Caco-2 (cell line): ENCODE measurements around the gene FGR. TPM values are rescaled to one million over a fixed set of nuclear protein-coding genes. Genes with fewer than 3 reads are reported as not detected.

Source experiments
- BruUV-seq: library from RNA; stranded (reverse); fragments of 400-500 nt; replicated peaks from 2 replicates; lab custom pipeline; 2021; lab: Mats Ljungman, UMichigan
- CTCF ChIA-PET: fragments of 300-600 bp; sonication (Branson Sonifier 250); formaldehyde crosslinking; loops from one replicate; lab custom pipeline; 2022; ENCODE audit warnings: antibody characterized with exemption; lab: Charles Lee
- POLR2A ChIA-PET: fragments of 300-600 bp; sonication (Branson Sonifier 250); formaldehyde crosslinking; loops from one replicate; lab custom pipeline; 2022; ENCODE audit warnings: antibody characterized with exemption; lab: Charles Lee
- DNase-seq, 2 experiments: peaks; one replicate each; pipeline versions ENCODE4 v3.0.0 to v3.0.0-alpha.2; 2020 to 2022
- H3K27me3 ChIP-seq: replicated peaks from 2 replicates; pipeline ENCODE4 v1.6.0; 2011; ENCODE audit warnings: low read length; ENCODE audit not compliant: control insufficient read depth, insufficient read depth
- H3K36me3 ChIP-seq: 2 replicates; pipeline ENCODE4 v1.5.1; 2011; ENCODE audit warnings: low read length; ENCODE audit not compliant: control insufficient read depth, insufficient read depth
- H3K4me1 ChIP-seq: fragments of 250-450 bp; sonication (Bioruptor Pico); 2 replicates; pipeline ENCODE4 v1.5.1; 2020; ENCODE audit warnings: mild to moderate bottlenecking
- H3K4me3 ChIP-seq: 2 replicates; pipeline ENCODE4 v1.5.1; 2011; ENCODE audit warnings: low read depth, mild to moderate bottlenecking, control low read depth, low read length
- H3K9me3 ChIP-seq: fragments of 250-450 bp; sonication (Bioruptor Pico); 2 replicates; pipeline ENCODE4 v1.5.1; 2020; ENCODE audit warnings: mild to moderate bottlenecking, moderate library complexity
- H3K27ac Mint-ChIP-seq: one replicate; pipeline ENCODE4 v1.8.0; 2022; ENCODE audit warnings: mixed read lengths; ENCODE audit not compliant: unreplicated experiment
- H3K27me3 Mint-ChIP-seq: one replicate; pipeline ENCODE4 v1.8.0; 2022; ENCODE audit warnings: mixed read lengths; ENCODE audit not compliant: insufficient read depth, unreplicated experiment
- H3K36me3 Mint-ChIP-seq: one replicate; pipeline ENCODE4 v1.8.0; 2022; ENCODE audit warnings: mild to moderate bottlenecking, mixed read lengths; ENCODE audit not compliant: insufficient read depth, unreplicated experiment
- H3K4me1 Mint-ChIP-seq: one replicate; pipeline ENCODE4 v1.8.0; 2022; ENCODE audit warnings: low read depth, mixed read lengths; ENCODE audit not compliant: unreplicated experiment
- H3K4me3 Mint-ChIP-seq: one replicate; pipeline ENCODE4 v1.8.0; 2022; ENCODE audit warnings: mild to moderate bottlenecking, moderate library complexity, mixed read lengths; ENCODE audit not compliant: unreplicated experiment
- H3K9me3 Mint-ChIP-seq: one replicate; pipeline ENCODE4 v1.8.0; 2022; ENCODE audit warnings: mixed read lengths; ENCODE audit not compliant: unreplicated experiment
- intact Hi-C: fragments of 100-400 bp; cut with micrococcal nuclease; formaldehyde crosslinking; loops from one replicate; pipeline ENCODE4 v1.10.0; 2022; ENCODE audit not compliant: unreplicated experiment
- total RNA-seq: library from RNA; stranded (reverse); gene quantifications from 2 replicates; pipeline ENCODE4 v1.2.3, GENCODE V29; 2022
- TF ChIP-seq, protein P1 (sequence below), 2 experiments: fragments of 200-600 bp in 1 of 2; IDR thresholded peaks; 1 replicate in 1 of 2; 2 replicates in 1 of 2; pipeline versions ENCODE4 v1.5.1 to v1.8.0; 2011 to 2022; ENCODE audit warnings: antibody characterized with exemption in 1 of 2, control low read depth in 1 of 2, inconsistent platforms in 1 of 2, low read depth in 1 of 2, low read length in 1 of 2, mild to moderate bottlenecking in 1 of 2, moderate library complexity in 1 of 2; ENCODE audit not compliant: insufficient read depth in 1 of 2, severe bottlenecking in 1 of 2, unreplicated experiment in 1 of 2

FGR gene
- total RNA-seq, 1 experiment from 2014 or later, result not detected

DNA sequence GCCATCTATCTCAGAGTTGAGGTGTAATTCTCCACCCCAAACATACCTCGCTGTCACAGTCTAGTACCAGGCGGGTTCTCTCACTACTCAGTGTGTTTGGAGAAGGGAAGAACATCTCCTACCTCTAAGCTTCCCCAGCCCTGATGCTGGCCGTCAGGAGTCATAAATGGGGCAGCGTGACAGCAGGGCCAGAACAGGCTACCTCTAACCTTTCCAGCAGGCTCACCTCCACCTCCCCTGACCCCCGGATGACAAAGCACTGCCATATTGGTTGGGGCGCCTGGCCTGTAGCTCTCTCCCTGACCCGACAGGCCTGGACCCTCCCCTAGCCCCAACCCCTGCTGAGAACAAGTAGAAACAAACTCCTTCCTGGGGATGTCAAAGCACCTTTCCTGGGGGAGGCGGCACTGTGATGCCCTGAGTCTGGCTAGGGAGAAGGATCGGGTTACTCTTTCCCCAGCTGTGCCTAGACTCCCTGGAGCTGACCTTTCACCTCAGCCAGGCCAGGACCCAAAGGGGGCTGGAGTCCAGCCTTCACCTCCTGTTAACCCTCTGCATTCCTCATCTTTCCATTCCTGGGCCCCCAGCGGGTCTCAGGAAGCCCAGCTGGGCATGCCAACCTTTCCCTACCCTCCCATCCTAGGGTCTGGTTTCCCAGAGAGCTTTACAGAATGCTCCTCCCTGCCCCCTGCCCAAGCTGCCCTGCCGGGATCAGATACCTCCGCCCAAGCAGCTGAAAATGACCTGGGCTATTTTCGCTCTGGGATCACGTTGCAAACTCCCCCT is 65.3 kb downstream of the FGR start:
- Histone ChIP-seq H3K4me3 (no peak overlapping the region), H3K9me3 (no peaks in the 10 kb centered on the region), H3K27me3 (no peaks in the 10 kb centered on the region), H3K4me1 (peaks cover 74% of the 10 kb centered on the region), H3K36me3 (no peaks in the 10 kb centered on the region)
- H3K27ac Mint-ChIP-seq, result peak overlapping the region; percentile 92
- peaks cover 68% of the 10 kb centered on the region for H3K4me1 Mint-ChIP-seq
- no peaks in the 10 kb centered on the region for H3K27me3 Mint-ChIP-seq
- POLR2A ChIA-PET, result interaction anchor here (1.5 to 1.9 kb wide), 2 partner anchors 35 to 38 kb away, joined by 3 to 6 read pairs; partner anchors contain the start of gene AHDC1
- peak in 1 of 2 experiments; percentile 53 for DNase-seq
- CTCF ChIA-PET, result interaction anchor here (1.0 to 3.9 kb wide), 10 partner anchors 12 to 94 kb away, joined by 3 to 26 read pairs (median 6); partner anchors contain the start of genes AHDC1 and WASF2
- no peaks in the 10 kb centered on the region for H3K9me3 Mint-ChIP-seq
- TF ChIP-seq, protein P1, sequence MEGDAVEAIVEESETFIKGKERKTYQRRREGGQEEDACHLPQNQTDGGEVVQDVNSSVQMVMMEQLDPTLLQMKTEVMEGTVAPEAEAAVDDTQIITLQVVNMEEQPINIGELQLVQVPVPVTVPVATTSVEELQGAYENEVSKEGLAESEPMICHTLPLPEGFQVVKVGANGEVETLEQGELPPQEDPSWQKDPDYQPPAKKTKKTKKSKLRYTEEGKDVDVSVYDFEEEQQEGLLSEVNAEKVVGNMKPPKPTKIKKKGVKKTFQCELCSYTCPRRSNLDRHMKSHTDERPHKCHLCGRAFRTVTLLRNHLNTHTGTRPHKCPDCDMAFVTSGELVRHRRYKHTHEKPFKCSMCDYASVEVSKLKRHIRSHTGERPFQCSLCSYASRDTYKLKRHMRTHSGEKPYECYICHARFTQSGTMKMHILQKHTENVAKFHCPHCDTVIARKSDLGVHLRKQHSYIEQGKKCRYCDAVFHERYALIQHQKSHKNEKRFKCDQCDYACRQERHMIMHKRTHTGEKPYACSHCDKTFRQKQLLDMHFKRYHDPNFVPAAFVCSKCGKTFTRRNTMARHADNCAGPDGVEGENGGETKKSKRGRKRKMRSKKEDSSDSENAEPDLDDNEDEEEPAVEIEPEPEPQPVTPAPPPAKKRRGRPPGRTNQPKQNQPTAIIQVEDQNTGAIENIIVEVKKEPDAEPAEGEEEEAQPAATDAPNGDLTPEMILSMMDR (IDR thresholded peaks at IDR 0.05; ENCODE audit: insufficient read depth in 1 of 2, low read depth in 1 of 2, low read length in 1 of 2, severe bottlenecking in 1 of 2, unreplicated experiment in 1 of 2), result no peak
- BruUV-seq, result no TSS peak
- peak overlapping the region; percentile 68 for H3K4me3 Mint-ChIP-seq
- peaks cover 29% of the 10 kb centered on the region for H3K36me3 Mint-ChIP-seq
- intact Hi-C loops, result loop anchor here (2.0 kb wide), 1 partner anchor 37 kb away; no protein-coding TSS in a partner anchor

DNA sequence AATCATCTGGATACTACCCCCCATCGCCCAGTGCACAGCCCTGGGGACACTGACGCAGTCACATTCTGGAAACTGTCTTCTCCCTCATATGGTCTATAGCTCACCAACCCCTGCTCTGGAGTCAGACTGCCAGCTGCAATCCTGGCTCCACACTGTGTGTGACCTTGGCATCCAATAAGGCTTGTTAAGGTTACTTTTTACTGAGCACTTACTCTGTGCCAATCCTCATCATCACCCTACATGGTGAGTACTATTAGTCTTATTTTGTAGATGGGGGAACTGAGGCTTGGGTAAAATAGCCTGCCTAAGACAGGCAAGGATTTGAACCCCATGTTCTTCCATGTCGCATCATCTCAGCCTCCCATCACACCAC is 65.9 kb downstream of the FGR start:
- Mint-ChIP-seq H3K4me3 (peak overlapping the region; percentile 68), H3K9me3 (no peaks in the 10 kb centered on the region), H3K27me3 (no peaks in the 10 kb centered on the region), H3K4me1 (peaks cover 67% of the 10 kb centered on the region), H3K27ac (peak overlapping the region; percentile 92), H3K36me3 (peaks cover 29% of the 10 kb centered on the region)
- BruUV-seq, result no TSS peak
- CTCF ChIA-PET, result interaction anchor here (1.0 to 3.2 kb wide), 13 partner anchors 12 to 152 kb away, joined by 3 to 29 read pairs (median 5); partner anchors contain the start of genes AHDC1 and WASF2
- Histone ChIP-seq H3K27me3 (no peaks in the 10 kb centered on the region), H3K9me3 (no peaks in the 10 kb centered on the region), H3K4me1 (peaks cover 74% of the 10 kb centered on the region), H3K36me3 (no peaks in the 10 kb centered on the region), H3K4me3 (no peak overlapping the region)
- POLR2A ChIA-PET, result interaction anchor here (1.4 kb wide), 1 partner anchor 38 kb away, joined by 4 read pairs; no protein-coding TSS in a partner anchor
- DNase-seq, result no peak
- TF ChIP-seq, protein P1 (IDR thresholded peaks at IDR 0.05; ENCODE audit: insufficient read depth in 1 of 2, low read depth in 1 of 2, low read length in 1 of 2, severe bottlenecking in 1 of 2, unreplicated experiment in 1 of 2), result no peak
- intact Hi-C loops, result loop anchor here (2.0 kb wide), 1 partner anchor 38 kb away; no protein-coding TSS in a partner anchor

DNA sequence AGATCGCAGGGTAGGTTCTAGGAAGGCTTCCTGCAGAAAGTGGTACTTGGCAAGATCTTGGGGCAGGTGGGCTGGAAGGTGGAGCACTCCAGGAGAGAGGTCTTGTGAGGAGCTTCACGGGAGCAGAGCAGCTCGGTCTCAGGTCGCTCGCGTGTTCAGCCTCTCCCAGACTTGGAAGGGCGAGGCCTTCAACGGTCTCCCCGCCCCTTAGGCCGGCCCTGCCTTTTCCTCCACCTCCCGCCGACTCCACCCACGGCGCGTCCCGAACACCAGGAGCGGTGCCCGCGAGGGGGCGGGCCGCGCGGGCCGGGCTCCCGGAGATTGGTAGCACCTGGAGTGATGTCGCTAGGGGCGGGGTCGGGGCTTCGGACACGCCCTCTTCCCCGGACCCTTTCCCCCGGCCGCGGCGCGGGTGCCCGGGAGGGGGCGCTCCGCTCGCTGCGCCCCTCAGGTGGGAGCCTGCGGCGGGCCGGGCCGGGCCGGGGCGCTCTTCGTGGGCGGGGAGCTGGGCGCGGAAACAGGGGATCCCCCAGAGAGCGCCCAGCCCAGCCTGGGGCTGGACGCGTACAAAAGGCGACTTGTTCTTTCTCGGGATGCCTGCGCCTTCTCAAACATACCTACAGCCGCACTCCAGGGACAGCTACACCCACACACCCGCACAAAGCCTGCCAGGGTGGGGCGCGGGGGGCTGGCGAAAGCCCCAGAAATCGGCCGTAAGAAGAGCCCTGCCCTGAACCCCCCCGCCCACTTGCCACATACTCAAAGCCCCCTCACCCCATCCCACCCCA is 66.5 kb downstream of the FGR start:
- Histone ChIP-seq H3K4me1 (peaks cover 74% of the 10 kb centered on the region), H3K27me3 (no peaks in the 10 kb centered on the region), H3K36me3 (no peaks in the 10 kb centered on the region), H3K9me3 (no peaks in the 10 kb centered on the region), H3K4me3 (peak overlapping the region; percentile 24)
- Mint-ChIP-seq H3K27ac (peak overlapping the region; percentile 50), H3K4me1 (peaks cover 65% of the 10 kb centered on the region), H3K9me3 (no peaks in the 10 kb centered on the region), H3K4me3 (peak overlapping the region; percentile 68), H3K36me3 (peaks cover 28% of the 10 kb centered on the region), H3K27me3 (no peaks in the 10 kb centered on the region)
- DNase-seq, result peak; percentile 95 to 96
- BruUV-seq, result no TSS peak
- ChIA-PET POLR2A (interaction anchor here (0.6 to 1.4 kb wide), 2 partner anchors 39 to 78 kb away, joined by 4 to 6 read pairs; partner anchors contain the start of gene WASF2), CTCF (interaction anchor here (0.6 to 3.2 kb wide), 15 partner anchors 12 to 202 kb away, joined by 3 to 29 read pairs (median 4); partner anchors contain the start of genes AHDC1 and WASF2)
- intact Hi-C loops, result loop anchor here (2.0 kb wide), 1 partner anchor 38 kb away; no protein-coding TSS in a partner anchor
- TF ChIP-seq, protein P1 (IDR thresholded peaks at IDR 0.05; ENCODE audit: insufficient read depth in 1 of 2, low read depth in 1 of 2, low read length in 1 of 2, severe bottlenecking in 1 of 2, unreplicated experiment in 1 of 2), result peak; percentile 52 to 68
